ENCODE measurements around the gene TOX2.

TOX2 gene

DNA sequence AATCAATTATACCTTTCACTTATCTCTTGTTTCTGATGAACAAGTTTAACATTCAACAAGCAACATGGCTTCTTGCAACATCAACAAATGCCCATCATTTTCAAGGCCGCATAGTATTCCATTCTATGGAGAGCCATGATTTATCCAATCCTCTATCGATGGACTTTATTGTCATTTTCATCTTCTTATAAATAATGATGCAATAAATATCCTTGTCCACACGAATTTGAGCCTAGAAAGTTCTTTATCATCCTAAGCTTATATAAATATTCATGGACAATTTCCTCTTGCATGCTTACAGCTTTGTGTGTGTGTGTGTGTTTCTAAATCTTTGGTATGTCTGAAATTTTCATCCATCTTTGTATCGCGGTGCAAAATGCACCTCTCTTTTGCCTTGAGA lies 29.1 kb downstream of the TOX2 start:
- Mint-ChIP-seq H3K27me3 (ENCODE audit: low read depth, poor library complexity) (peaks cover 28% of the 10 kb centered on the region), H3K27ac (no peak overlapping the region), H3K9me3 (no peaks in the 10 kb centered on the region), H3K36me3 (ENCODE audit: low read depth) (no peaks in the 10 kb centered on the region), H3K4me3 (no peak overlapping the region), H3K4me1 (no peaks in the 10 kb centered on the region)
- TF ChIP-seq, protein P1, sequence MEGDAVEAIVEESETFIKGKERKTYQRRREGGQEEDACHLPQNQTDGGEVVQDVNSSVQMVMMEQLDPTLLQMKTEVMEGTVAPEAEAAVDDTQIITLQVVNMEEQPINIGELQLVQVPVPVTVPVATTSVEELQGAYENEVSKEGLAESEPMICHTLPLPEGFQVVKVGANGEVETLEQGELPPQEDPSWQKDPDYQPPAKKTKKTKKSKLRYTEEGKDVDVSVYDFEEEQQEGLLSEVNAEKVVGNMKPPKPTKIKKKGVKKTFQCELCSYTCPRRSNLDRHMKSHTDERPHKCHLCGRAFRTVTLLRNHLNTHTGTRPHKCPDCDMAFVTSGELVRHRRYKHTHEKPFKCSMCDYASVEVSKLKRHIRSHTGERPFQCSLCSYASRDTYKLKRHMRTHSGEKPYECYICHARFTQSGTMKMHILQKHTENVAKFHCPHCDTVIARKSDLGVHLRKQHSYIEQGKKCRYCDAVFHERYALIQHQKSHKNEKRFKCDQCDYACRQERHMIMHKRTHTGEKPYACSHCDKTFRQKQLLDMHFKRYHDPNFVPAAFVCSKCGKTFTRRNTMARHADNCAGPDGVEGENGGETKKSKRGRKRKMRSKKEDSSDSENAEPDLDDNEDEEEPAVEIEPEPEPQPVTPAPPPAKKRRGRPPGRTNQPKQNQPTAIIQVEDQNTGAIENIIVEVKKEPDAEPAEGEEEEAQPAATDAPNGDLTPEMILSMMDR (IDR thresholded peaks at IDR 0.05): no peak
- no peak for DNase-seq

DNA sequence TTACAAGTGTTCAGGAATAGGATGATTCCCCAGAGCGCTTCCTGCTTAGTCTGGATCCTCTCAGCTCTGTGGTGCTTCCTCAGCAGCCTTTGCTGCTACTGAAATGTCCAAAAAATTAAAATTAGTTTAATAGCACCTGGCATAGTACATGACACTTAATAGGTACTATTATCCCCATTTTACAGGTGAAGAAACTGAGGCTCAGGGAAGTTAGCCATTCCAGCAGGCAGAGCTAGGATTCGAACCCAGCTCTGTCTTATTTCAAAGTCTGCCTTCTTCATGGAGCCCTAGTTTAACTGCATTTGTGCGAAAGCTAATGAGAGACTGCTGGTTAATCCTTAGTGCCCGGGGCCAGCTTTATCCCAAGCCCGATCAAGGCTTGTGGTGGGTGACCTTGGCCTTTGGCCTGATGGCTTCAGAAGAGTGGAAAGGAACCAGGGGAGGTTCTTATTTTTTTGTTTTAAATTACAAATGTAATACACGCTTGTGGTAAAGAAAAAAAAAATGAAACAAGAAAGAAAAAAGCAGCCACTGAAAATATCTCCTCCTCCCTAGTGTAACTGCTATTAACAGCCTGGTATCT lies 30.1 kb downstream of the TOX2 start:
- Mint-ChIP-seq H3K27ac (no peak overlapping the region), H3K27me3 (ENCODE audit: low read depth, poor library complexity) (peaks cover 28% of the 10 kb centered on the region), H3K4me3 (no peak overlapping the region), H3K9me3 (no peaks in the 10 kb centered on the region), H3K4me1 (peaks cover under 1% of the 10 kb centered on the region), H3K36me3 (ENCODE audit: low read depth) (no peaks in the 10 kb centered on the region)
- DNase-seq: no peak
- TF ChIP-seq, protein P1 (IDR thresholded peaks at IDR 0.05): no peak

DNA sequence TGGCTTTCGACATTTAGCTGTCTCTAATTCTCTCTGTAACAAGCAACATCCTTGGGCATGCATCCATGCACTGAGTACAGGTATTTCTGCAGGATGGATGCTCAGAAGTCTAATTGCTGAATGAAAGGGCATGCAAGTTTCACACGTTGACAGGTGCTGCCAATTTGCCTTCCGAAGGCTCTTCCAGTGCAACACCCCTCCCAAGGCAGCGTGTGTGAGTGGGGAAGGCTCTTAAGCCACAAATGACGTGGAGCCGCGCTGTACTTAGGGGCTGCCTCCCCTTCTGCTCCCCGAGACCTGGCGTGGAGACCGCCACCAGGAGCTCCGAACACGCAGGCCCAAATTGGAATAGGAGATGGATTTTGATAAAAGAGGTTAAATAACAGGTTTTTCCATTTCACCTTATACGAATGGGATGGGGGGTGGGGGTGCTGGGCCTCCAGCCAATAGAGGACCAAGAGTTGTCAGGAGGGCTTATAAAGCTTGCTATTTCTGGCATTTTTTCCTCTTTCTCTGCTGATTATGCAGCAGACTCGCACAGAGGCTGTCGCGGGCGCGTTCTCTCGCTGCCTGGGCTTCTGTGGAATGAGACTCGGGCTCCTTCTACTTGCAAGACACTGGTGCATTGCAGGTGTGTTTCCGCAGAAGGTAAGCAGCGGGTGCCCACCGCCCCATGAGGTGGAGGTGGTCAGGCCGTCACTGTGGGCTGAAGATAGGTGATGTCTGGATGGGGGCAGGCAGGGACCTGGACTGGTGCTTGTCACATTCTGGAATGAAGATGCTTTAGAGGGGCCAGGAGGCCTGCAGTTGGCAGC lies 30.9 kb downstream of the TOX2 start:
- Mint-ChIP-seq H3K9me3 (no peaks in the 10 kb centered on the region), H3K4me1 (peaks cover 8% of the 10 kb centered on the region), H3K27ac (no peak overlapping the region), H3K27me3 (ENCODE audit: low read depth, poor library complexity) (peaks cover 20% of the 10 kb centered on the region), H3K4me3 (no peak overlapping the region), H3K36me3 (ENCODE audit: low read depth) (no peaks in the 10 kb centered on the region)
- TF ChIP-seq, protein P1 (IDR thresholded peaks at IDR 0.05): no peak
- no peak for DNase-seq

DNA sequence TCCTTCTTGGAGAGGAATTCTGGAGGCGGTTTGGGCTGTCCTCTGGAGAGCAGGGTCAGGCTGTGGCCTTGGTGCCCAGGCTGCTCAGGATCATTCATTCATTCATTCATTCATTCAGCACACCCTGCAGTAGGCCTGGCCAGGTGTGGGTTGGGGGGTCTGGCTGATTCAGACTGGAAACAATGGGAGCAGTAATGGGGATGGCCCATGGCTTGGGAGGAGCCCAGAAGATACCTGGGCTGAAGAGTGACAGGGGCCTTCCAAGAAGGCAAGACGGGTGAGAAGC lies 31.5 kb downstream of the TOX2 start:
- H3K4me3 Mint-ChIP-seq: no peak overlapping the region
- peak overlapping the region; percentile 22 for H3K27ac Mint-ChIP-seq
- H3K4me1 Mint-ChIP-seq: peaks cover 9% of the 10 kb centered on the region
- no peaks in the 10 kb centered on the region for H3K9me3 Mint-ChIP-seq
- TF ChIP-seq, protein P1 (IDR thresholded peaks at IDR 0.05): no peak
- DNase-seq: no peak
- H3K27me3 Mint-ChIP-seq (ENCODE audit: low read depth, poor library complexity): peaks cover 20% of the 10 kb centered on the region
- no peaks in the 10 kb centered on the region for H3K36me3 Mint-ChIP-seq (ENCODE audit: low read depth)

DNA sequence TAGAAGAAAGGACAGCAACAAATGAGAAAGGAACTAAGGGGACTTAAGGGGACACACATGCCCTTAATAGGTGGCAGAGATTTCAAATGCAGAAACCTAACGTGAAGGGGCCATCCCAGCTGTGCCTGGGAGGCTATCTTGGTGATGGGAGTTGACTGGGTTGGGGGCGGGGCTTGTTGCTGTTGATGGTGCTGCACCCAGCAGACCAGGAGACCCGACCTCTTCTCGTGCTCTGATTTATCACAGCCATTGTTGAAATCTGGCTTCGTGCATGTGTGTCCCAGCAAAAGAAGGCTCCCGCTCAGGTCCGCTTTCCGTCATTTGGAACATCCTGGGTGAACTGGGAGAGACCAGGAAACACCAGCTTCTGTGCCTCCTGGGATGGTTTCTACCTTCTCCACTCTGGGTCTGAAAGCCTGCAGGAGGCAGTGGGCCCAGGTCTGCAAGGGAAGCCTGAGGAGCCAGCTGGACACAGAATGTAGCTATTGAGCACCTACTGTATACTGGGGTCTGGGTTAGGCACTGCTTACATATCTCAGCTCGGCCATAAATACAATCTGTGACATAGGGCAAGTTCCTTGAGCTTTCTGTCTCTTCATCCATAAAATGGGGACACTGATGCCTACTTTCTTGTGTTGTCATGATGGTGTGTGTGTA lies 32.1 kb downstream of the TOX2 start:
- Mint-ChIP-seq H3K4me1 (peaks cover 9% of the 10 kb centered on the region), H3K27me3 (ENCODE audit: low read depth, poor library complexity) (peaks cover 20% of the 10 kb centered on the region), H3K9me3 (no peaks in the 10 kb centered on the region), H3K36me3 (ENCODE audit: low read depth) (no peaks in the 10 kb centered on the region), H3K27ac (no peak overlapping the region), H3K4me3 (no peak overlapping the region)
- TF ChIP-seq, protein P1 (IDR thresholded peaks at IDR 0.05): no peak
- peak; percentile 22 for DNase-seq
